Renal cortex interstitium (tissue), 15 donors: ENCODE results near the gene UBE2L3. TPM values are rescaled to one million over a fixed set of nuclear protein-coding genes. Genes with fewer than 3 reads are reported as not detected.
A peak's percentile ranks its signal among the peaks of the same experiment; 100 is the strongest.
"Not testable (repeated sequence)": the region's sequence is repeated elsewhere in the genome, so short reads cannot be mapped to it uniquely, and the experiment has no call there.

Experiments
- DNase-seq, 11 donors: peaks; one replicate each; pipeline ENCODE4 v3.0.0-alpha.2; 2013; ENCODE audit warnings: low read depth in 9 of 11, low spot score in 4 of 11; ENCODE audit errors: extremely low read depth in 1 of 11
- long read RNA-seq, 16 experiments: transcript quantifications; one replicate each; lab custom pipeline, GENCODE V29; 2026
- polyA plus RNA-seq, 3 donors: library from polyadenylated mRNA; unstranded; fragments of 120-200 nt; gene quantifications; one replicate each; pipeline ENCODE4 v1.2.1, GENCODE V29; 2013; ENCODE audit not compliant: insufficient read length in 3 of 3

UBE2L3 gene
- polyA plus RNA-seq: 10 to 100 TPM; 51.4 to 56.3 (median 55.9) TPM
- long read RNA-seq, donor 1, transcript UBE2L3-201 (4 exons, 3,028 nt): major isoform, 42 of 95 reads
- long read RNA-seq, donor 1, partial matches to known transcripts: 44 of 95 reads
- long read RNA-seq, donor 1, other reads (novel, unspliced or antisense): 8 of 95 reads
- long read RNA-seq, donor 2, transcript UBE2L3-201 (4 exons, 3,028 nt): major isoform, 44 of 57 reads
- long read RNA-seq, donor 2, partial matches to known transcripts: 12 of 57 reads
- long read RNA-seq, donor 2, other reads (novel, unspliced or antisense): 0 of 57 reads
- long read RNA-seq, donor 3, transcript UBE2L3-201 (4 exons, 3,028 nt): major isoform, 69 of 79 reads
- long read RNA-seq, donor 3, partial matches to known transcripts: 7 of 79 reads
- long read RNA-seq, donor 3, other reads (novel, unspliced or antisense): 0 of 79 reads
- long read RNA-seq, donor 4, transcript UBE2L3-201 (4 exons, 3,028 nt): major isoform, 49 of 55 reads
- long read RNA-seq, donor 4, partial matches to known transcripts: 5 of 55 reads
- long read RNA-seq, donor 4, other reads (novel, unspliced or antisense): 0 of 55 reads
- long read RNA-seq, donor 5, transcript UBE2L3-201 (4 exons, 3,028 nt): major isoform, 74 of 82 reads
- long read RNA-seq, donor 5, partial matches to known transcripts: 8 of 82 reads
- long read RNA-seq, donor 5, other reads (novel, unspliced or antisense): 0 of 82 reads
- long read RNA-seq, donor 6, transcript UBE2L3-201 (4 exons, 3,028 nt): major isoform, 55 of 55 reads
- long read RNA-seq, donor 6, partial matches to known transcripts: 0 of 55 reads
- long read RNA-seq, donor 6, other reads (novel, unspliced or antisense): 0 of 55 reads
- long read RNA-seq, donor 7, transcript UBE2L3-201 (4 exons, 3,028 nt): major isoform, 78 of 91 reads
- long read RNA-seq, donor 7, partial matches to known transcripts: 11 of 91 reads
- long read RNA-seq, donor 7, other reads (novel, unspliced or antisense): 0 of 91 reads
- long read RNA-seq, donor 8, transcript UBE2L3-201 (4 exons, 3,028 nt): major isoform, 75 of 90 reads
- long read RNA-seq, donor 8, partial matches to known transcripts: 15 of 90 reads
- long read RNA-seq, donor 8, other reads (novel, unspliced or antisense): 0 of 90 reads
- long read RNA-seq, donor 9, transcript UBE2L3-201 (4 exons, 3,028 nt): major isoform, 49 of 56 reads
- long read RNA-seq, donor 9, partial matches to known transcripts: 7 of 56 reads
- long read RNA-seq, donor 9, other reads (novel, unspliced or antisense): 0 of 56 reads
- long read RNA-seq, donor 10, transcript UBE2L3-201 (4 exons, 3,028 nt): major isoform, 56 of 58 reads
- long read RNA-seq, donor 10, partial matches to known transcripts: 0 of 58 reads
- long read RNA-seq, donor 10, other reads (novel, unspliced or antisense): 0 of 58 reads
- long read RNA-seq, donor 11, transcript UBE2L3-201 (4 exons, 3,028 nt): major isoform, 36 of 36 reads
- long read RNA-seq, donor 11, partial matches to known transcripts: 0 of 36 reads
- long read RNA-seq, donor 11, other reads (novel, unspliced or antisense): 0 of 36 reads
- long read RNA-seq, donor 12, transcript UBE2L3-201 (4 exons, 3,028 nt): major isoform, 12 of 12 reads
- long read RNA-seq, donor 12, partial matches to known transcripts: 0 of 12 reads
- long read RNA-seq, donor 12, other reads (novel, unspliced or antisense): 0 of 12 reads
- long read RNA-seq, donor 13, transcript UBE2L3-201 (4 exons, 3,028 nt): major isoform, 94 of 125 reads
- long read RNA-seq, donor 13, partial matches to known transcripts: 29 of 125 reads
- long read RNA-seq, donor 13, other reads (novel, unspliced or antisense): 0 of 125 reads
- long read RNA-seq, donor 14, transcript UBE2L3-201 (4 exons, 3,028 nt): major isoform, 36 of 49 reads
- long read RNA-seq, donor 14, partial matches to known transcripts: 12 of 49 reads
- long read RNA-seq, donor 14, other reads (novel, unspliced or antisense): 0 of 49 reads
- long read RNA-seq, donor 15, transcript UBE2L3-201 (4 exons, 3,028 nt): major isoform, 18 of 19 reads
- long read RNA-seq, donor 15, partial matches to known transcripts: 0 of 19 reads
- long read RNA-seq, donor 15, other reads (novel, unspliced or antisense): 0 of 19 reads
- long read RNA-seq, donor 16, transcript UBE2L3-201 (4 exons, 3,028 nt): major isoform, 108 of 128 reads
- long read RNA-seq, donor 16, partial matches to known transcripts: 18 of 128 reads
- long read RNA-seq, donor 16, other reads (novel, unspliced or antisense): 0 of 128 reads

DNA sequence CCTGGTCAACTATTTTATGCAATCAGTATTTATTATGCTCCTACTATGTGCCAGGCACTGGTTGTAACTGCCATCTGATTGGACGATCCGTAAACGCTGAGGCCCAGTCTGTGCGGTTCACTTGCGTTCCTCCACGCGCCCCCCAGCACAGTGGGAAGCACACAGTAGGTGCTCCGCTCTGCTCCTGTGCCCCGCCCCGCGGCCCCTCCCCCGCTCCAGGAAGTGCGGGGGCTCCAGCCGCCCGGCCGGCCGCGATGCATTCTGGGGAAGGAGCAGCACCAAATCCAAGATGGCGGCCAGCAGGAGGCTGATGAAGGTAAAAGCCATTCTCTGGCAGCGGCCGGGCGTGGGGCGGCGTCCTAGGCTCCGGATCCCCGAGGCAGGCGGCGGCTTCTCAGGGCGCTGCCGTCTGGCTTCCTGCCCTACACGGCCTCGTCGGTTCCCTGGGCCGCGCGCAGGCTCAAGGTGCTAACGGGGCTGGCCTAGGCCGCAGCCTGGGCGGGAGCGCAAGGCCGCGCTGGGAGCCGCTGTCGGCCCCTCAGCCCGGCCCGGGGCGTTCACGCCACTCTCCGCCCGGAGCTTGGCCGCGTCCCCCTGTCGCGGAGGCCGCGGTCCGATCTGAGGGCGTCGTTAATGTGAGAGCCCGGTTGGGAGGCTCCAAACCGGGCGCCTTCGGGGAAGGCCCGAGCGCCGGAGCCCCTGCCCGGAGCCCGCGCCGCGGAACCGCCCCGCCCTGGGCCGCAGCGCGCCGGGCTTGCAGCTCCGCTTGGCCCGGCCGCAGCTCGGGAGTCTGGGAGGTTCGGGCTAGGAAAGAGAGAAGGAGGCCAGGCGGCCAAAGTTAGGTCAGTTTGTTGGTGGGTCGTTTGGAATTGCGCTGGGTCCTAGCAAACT lies at the start of gene UBE2L3:
TSS of gene UBE2L3 (plus strand) at position 259 of the 891 bp plus-strand sequence. CDS start at position 290, 31 bp downstream.
- peak in 10 of 11 donors; percentile 41 to 80 (median 74) for DNase-seq

DNA sequence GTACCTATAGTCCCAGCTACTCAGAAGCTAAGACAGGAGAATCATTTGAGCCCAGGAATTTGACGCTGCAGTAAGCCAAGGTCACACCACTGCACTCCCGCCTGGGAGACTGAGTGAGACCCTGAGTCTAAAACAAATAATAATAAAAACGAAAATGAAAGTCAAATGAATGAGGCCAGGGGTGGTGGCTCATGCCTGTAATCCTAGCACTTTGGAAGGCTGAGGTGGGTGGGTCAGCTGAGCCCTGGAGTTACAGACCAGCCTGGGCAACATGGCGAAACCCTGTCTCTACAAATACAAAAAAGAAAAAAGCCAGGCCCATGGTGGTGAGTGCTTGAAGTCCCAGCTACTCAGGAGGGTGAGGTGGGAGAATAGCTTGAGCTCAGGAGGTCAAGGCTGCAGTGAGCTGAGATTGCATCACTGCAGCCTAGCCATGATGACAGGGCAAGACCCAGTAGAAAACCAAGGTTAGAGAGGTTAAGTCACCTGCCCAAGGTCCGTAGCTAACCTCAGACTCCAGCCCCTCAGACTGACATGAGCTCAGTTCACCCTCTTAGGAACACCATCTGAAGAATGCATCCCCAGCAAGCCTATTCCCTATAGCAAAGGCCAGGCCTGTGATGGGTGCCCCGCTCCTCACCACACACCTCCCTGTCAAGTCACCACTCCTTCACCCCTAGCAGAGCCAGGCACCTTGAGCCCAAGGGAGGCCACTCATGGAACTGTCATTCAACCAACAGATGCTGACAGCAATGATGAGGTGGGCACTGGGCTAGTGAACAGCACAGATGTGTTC lies 40.6 kb upstream of the UBE2L3 start:
- DNase-seq: not testable (repeated sequence)

DNA sequence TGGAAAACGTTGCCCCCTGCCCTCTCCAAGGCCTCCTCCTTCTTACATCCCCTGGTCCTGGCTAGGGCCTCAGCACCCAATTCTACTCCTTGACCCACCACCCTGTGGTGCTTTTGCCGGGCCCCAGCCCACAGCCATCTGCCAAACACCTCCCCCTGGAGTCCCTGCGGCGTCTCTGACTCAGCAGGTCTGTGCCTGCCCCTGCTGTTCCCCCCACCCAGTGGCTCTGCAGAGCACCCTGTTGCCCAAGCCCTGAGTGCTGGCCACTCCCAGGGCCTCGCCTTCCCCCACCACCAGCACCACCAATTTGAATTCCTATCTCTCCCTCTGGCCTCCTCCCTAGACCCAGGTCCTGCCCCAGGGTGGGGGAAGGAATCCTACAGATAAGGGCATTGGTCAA lies 36.0 kb upstream of the UBE2L3 start:
- not testable (repeated sequence) for DNase-seq

DNA sequence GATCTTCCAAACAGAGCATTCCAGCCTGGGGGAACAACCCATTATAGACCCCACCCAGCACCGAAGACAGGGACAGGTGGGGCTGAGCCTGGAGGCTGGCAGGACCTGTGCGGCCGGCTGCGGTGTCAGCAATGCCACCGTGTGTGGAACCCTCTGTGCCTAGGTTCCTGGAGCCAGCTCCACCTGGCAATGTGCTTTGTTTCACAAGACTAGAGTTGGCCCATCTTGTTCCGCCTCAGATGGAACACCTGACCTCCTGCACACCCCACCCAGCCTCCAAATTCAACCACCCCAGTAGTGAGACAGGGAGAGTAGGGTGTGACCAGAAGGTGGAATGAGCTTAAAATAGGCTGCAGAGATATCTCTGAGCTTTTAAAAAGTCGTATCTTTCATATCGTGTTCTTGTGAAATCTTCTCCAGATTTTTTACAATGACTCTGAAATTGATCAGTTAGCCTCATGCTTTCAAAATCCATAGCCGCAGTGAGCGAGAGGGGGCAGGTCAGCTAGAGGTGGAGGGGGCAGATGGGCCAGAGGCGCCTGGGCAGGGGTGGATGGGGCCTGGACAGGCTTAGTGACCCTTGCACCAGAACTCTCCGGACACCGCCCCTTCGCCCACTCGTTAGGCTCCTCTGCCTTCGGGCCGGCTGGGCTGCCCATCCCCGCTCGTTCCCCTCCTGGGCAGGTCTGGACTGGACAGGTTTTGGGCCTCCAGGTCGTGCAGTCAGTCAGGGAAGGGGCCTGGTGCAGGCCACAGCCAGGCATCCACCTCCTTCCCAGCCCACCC lies 34.5 kb upstream of the UBE2L3 start:
- not testable (repeated sequence) for DNase-seq

DNA sequence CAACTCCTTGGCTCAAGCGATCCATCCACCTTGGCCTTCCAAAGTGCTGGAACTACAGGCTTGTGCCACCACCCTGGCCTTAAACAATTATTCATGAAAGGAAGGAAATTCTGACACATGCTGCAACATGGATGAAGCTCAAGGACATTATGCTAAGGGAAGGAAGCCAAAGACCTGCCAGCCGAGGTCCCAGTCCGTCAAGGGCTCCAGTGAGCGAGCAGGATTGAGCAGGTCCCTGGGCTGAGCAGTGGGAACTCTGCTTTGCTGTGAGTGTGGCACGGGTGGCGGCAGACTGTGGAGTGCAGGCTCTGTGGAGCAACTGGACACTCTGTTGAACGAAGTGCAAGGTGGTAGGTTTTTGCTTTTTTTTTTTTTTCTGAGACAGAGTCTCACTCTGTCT lies 27.7 kb upstream of the UBE2L3 start:
- DNase-seq: not testable (repeated sequence)

DNA sequence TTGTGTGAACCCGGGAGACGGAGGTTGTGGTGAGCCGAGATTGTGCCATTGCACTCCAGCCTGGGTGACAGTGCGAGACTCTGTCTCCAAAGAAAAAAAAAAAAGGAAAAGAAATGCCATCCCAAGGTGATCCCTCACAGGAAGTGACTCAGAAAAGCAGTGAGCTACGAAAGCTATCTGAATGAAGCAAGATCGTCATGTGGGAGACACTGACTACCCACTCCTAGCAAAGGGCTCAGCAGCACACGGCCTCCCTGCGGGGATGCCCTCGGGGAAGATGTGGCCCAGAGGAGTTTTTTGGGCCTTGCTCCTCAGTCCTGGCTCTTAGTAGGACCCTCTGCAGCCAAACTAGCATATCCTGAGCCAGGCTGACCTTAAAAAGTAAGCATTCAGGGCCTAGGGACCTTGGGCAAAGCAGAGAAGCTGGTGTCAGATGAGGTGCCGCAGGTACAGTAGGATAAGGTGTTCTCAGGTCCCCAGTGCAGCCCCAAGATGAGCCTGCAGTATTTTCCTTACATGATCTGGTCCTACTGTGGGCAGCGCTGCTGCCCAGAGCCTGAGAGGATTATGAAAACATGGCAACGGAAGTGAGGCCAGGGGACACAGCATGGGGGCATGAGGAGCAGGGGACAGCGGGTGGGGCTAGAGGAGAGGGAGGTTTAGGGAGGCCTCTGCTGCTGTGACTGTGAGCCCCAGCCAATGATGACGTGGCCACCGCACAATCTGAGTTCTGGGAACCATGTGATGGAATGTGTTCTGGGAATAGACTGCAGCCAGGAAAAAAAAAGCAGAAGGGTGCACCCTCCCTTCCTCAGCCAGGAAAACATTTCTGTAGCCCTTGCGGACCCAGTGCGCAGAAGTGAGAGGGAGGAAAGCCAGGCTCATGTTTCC lies 22.8 kb upstream of the UBE2L3 start:
- not testable (repeated sequence) for DNase-seq

DNA sequence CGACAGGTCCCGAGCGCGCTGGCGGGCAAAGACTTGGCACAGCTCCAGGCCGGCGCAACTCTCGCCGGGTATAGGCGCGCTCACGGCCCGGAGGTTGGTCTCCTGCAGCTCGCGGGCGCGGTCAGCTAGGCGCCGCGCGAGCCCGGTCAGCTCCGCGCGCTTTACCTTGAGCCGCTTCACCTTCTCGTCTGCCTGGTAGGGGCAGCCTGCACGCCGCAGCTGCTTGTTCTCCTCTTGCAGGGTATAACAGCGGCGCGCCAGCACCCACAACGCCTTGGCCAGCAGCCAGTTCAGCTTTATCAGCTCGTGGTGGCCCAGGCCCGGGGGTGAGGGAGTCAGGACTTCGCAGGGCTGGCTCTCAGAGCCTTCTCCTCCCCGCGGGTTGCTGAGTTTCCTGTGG lies 18.0 kb upstream of the UBE2L3 start:
- not testable (repeated sequence) for DNase-seq

DNA sequence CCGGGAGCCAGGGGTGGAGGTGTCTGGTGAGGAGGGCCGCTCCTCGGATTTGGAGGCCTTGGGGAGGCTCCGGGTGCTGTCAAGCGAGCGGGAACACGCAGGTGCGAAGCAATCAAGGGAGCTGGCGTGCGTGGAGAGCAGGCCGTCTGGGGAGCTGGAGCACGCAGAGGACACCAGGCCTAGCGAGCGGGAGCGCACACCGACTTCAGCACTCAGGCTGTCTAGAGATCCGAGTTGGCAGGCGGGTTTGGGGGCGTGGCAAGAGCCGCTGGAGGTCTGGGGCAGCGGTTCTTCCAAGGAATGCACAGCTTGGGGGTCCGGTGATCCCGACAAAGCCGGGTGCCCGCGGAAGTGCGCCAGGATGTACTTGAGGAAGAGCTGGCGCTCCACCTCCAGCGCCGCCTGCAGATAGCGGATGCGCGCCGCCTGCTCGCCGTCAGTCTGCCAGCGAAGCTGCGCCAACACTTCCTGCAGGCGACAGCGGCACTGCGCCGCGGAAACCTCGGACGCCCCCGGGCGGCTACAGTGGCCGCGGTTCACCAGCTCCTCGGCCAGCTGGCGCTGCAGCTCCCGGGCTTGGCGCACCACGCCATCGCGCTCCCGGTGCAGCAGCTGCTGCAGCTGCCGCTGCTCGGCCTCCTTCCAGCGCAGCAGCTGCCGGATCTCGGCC lies 17.4 kb upstream of the UBE2L3 start:
- DNase-seq: not testable (repeated sequence)

DNA sequence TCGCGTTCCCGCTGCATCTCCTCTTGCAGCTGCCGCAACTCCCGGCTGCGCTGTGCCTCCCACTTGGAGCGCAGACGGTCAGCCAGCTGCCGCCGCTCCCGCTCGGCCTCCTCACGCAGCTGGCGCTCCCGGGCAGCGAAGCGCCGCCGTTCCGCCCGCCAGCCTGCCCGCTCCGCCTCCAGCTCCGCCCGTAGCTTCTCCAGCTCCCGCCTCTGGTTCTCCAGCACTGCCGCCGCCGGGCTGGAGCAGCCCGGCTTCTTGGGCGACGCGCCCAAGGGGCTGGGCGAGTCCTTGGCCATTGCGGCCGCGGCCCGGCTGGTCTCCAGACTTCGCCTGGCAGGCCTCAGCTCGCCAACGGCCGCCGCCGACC lies 16.9 kb upstream of the UBE2L3 start:
- DNase-seq: not testable (repeated sequence)

DNA sequence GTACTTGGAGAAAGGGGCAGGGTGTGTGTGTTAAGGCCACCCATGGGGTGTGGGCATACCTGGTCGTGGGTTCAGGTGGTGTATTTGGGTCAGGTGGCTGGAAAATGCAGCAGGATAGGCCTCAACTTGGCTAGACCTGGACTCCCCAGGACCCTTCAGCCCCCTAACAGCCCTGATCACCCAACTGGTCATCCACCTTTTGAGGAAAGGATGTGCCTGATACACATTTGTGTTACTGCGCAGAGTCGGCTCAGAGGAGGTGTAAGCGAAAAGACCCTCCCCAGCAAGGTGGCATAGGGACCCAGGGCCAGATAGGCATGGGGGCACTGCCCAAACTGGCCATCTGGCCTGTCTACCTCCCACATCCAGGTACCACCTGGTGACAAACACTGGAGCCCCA lies 16.2 kb upstream of the UBE2L3 start, which contains the start of gene RIMBP3C:
TSS of gene RIMBP3C (minus strand) at position 101 of the 400 bp plus-strand sequence. CDS start 485 bp downstream, outside the sequence.
- DNase-seq: not testable (repeated sequence)

DNA sequence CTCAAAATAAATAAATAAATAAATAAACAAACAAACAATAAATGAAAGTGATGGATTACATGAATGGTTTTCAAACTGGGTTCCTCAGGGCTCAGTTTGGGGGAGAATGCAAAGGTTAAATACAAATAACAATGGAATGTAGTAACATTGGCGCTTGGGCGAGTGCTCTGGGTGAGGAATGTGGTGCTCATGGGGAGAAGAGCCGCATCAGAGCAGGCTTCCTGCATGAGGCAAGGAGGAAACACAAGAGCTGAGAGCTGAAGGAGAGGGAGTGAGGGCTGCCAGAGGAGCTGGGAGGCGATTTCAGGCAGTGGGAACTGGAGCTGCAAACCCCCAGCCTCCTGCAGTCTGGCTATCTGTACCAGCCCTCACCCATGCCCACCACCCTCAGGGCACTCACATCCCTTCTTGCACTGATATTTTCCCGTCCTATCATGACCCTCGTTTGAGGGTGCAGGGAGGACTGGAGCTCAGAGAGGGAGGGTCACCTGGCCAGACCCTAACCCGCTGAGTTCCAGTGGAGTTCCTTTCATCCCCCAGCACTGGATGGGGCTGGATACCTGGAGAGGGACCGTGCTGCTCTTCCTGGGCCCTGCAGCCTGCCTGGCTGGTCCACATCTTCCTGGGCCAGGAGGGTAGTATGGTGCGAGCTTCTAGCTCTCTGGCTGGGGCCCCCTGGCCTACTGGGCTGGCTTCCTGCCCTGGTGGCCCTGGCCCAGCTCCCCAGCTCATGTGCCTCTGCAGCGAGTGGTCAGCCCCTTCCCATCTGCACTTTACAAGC lies 8.0 kb upstream of the UBE2L3 start:
- not testable (repeated sequence) for DNase-seq

DNA sequence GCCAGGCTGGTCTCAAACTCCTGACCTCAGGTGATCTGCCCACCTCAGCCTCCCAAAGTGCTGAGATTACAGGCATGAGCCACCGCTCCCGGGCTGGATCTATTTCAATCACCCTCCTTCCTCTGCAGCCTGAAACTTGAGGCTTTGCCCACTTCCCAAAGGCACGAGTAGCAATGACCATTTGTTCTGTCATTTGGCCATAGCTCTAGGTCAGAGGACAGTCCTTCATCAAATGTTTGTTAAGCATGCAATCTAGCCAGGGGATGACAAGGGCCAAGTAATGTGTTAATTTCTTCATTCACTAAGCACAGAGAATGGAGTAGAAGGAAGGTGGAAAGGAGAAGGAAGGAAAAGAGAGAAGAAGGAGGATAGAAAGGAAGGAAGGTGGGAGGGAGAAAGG lies 6.9 kb upstream of the UBE2L3 start:
- not testable (repeated sequence) for DNase-seq
